PC-3 (cell line): ENCODE data around the gene MUTYH.

Source experiments
- CTCF ChIP-seq: fragments of 300-600 bp; sonication (generic); conservative IDR thresholded peaks from 2 replicates; pipeline ENCODE4 v1.5.1; 2017; ENCODE audit warnings: antibody characterized with exemption, low read depth, mild to moderate bottlenecking, low read length
- EZH2 ChIP-seq: fragments of 300-600 bp; sonication (generic); IDR thresholded peaks from one replicate; pipeline ENCODE4 v1.6.1; 2017; ENCODE audit warnings: antibody characterized with exemption, mild to moderate bottlenecking, low read length; ENCODE audit not compliant: unreplicated experiment

DNA sequence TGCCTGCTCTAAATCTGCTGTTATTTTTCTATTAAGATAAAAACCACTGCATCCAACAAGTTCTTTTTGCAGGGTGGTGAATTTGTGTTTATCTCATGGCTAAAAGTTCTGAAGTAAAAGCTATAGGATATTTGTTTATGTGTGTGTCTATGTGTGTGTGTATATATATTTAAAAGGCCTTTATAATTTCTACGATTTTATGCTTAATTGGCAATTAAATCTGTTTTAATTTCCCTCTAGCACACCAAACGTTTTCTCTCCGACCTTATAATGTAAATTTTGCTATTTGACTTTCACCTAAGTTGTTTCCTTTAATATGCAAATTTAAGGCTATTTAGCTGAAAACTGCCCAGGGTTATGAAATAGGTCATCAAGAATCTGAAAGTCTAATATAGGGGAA lies 33.3 kb downstream of the MUTYH start:
- TF ChIP-seq CTCF (no peak), EZH2 (no peak)
